SU-DHL-6 (cell line): ENCODE results near the gene SELENOO.

Experiments used
- H2AFZ ChIP-seq: fragments of 200-600 bp; sonication (generic); 2 replicates; pipeline ENCODE4 v1.6.1; 2014; ENCODE audit warnings: low read depth, mild to moderate bottlenecking, moderate library complexity, mixed read lengths, antibody characterized with exemption, low read length; ENCODE audit not compliant: severe bottlenecking
- H3F3A ChIP-seq: fragments of 200-600 bp; shearing (Covaris generic); 2 replicates; pipeline ENCODE4 v1.6.0; 2016; ENCODE audit warnings: antibody characterized with exemption, mild to moderate bottlenecking; ENCODE audit not compliant: insufficient read depth
- H3K27ac ChIP-seq: fragments of 200-600 bp; sonication (generic); 2 replicates; pipeline ENCODE4 v1.5.1; 2016; ENCODE audit warnings: low read depth, mild to moderate bottlenecking, low read length, moderate library complexity, mixed read lengths
- H3K27me3 ChIP-seq: fragments of 200-600 bp; sonication (generic), shearing (Covaris generic); 2 replicates; pipeline ENCODE4 v1.6.0; 2014; ENCODE audit warnings: mild to moderate bottlenecking, low read length
- H3K36me3 ChIP-seq: fragments of 200-600 bp; sonication (generic); 2 replicates; pipeline ENCODE4 v1.6.1; 2014; ENCODE audit warnings: mild to moderate bottlenecking, low read length, mixed read lengths
- H3K4me2 ChIP-seq: fragments of 300-600, 200-600 bp; shearing (Covaris generic), sonication (generic); 2 replicates; pipeline ENCODE4 v1.6.0; 2014; ENCODE audit warnings: low read length, low read depth, mild to moderate bottlenecking; ENCODE audit not compliant: poor library complexity, severe bottlenecking
- H3K4me3 ChIP-seq: fragments of 200-600 bp; sonication (generic); 2 replicates; pipeline ENCODE4 v1.5.1; 2014; ENCODE audit warnings: antibody characterized with exemption, low read length, mild to moderate bottlenecking, mixed read lengths; ENCODE audit not compliant: insufficient read depth, poor library complexity, severe bottlenecking
- H3K79me2 ChIP-seq: fragments of 200-600 bp; sonication (generic); 2 replicates; pipeline ENCODE4 v1.6.1; 2014; ENCODE audit warnings: mild to moderate bottlenecking, low read length, moderate library complexity; ENCODE audit not compliant: insufficient read depth
- H3K9ac ChIP-seq: fragments of 200-600 bp; sonication (generic); 2 replicates; pipeline ENCODE4 v1.7.0; 2014; ENCODE audit warnings: mild to moderate bottlenecking, low read length
- H3K9me2 ChIP-seq: fragments of 200-600 bp; sonication (generic); replicated peaks from 2 replicates; pipeline ENCODE4 v1.6.1; 2014; ENCODE audit warnings: low read length; ENCODE audit not compliant: insufficient read depth
- H3K9me3 ChIP-seq: fragments of 200-600 bp; sonication (generic); 2 replicates; pipeline ENCODE4 v1.6.1; 2014; ENCODE audit warnings: low read length, mixed read lengths; ENCODE audit not compliant: insufficient read depth
- H4K20me1 ChIP-seq: fragments of 200-600 bp; sonication (generic); 2 replicates; pipeline ENCODE4 v1.6.1; 2014; ENCODE audit warnings: low read depth, mild to moderate bottlenecking, antibody characterized with exemption, low read length, moderate library complexity, mixed read lengths
- EZH2phosphoT487 ChIP-seq: fragments of 200-600 bp; sonication (generic), shearing (Covaris generic); conservative IDR thresholded peaks from 2 replicates; pipeline ENCODE4 v1.6.1; 2018; ENCODE audit warnings: mild to moderate bottlenecking, antibody characterized with exemption, low read length, moderate library complexity, mixed read lengths
- TF ChIP-seq, protein P1 (sequence below): fragments of 200-600 bp; sonication (generic); IDR thresholded peaks from one replicate; pipeline ENCODE4 v1.5.1; 2017; ENCODE audit warnings: antibody characterized with exemption, mild to moderate bottlenecking, low read length, moderate library complexity; ENCODE audit not compliant: insufficient read depth, poor library complexity, severe bottlenecking

The SELENOO gene

DNA sequence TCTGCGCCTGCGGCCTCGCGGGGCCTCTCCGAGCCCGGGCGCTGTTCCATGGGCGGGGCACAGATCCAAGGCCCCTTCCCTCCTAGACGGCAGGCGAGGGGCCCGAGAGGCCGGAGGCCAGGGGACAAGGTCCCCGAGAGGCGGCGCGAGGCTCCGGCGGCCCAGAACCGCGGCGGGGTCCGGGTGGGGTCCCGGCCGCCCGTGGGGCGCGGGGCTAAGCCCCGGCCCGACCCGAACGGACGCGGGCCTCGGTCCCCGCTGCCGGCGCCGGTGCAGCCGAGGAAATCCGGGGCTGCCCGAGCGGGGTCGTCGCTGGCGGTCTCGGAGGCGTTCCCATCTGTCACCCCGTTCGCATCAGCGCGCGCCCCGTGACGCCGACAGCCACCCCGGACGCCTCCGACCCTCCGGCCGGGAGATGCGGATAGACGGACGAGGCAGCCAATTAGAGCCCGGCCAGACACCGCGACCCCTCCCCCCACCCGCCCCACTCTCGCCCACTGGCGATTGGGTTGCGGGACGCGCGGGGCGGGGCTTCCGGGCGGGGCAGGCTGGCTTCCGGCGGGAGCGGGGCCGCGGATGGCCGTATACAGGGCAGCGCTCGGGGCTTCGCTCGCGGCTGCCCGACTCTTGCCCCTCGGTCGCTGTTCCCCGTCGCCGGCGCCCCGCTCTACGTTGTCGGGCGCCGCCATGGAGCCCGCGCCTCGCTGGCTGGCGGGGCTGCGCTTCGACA, at the start of gene SELENOO:
SELENOO (plus strand) TSS at position 551 of the 730 bp plus-strand sequence; CDS start at position 577, 26 bp downstream.
- Histone ChIP-seq H3K4me3 (peak within 1 kb of the TSS; percentile 97), H3K4me2 (peak within 1 kb of the TSS; percentile 89), H4K20me1 (no peaks in the 10 kb centered on the region), H3K9me3 (no peaks in the 10 kb centered on the region), H2AFZ (no peak within 1 kb of the TSS), H3K27me3 (no peaks in the 10 kb centered on the region), H3K9ac (peak within 1 kb of the TSS; percentile 95), H3K27ac (peak within 1 kb of the TSS; percentile 81), H3K9me2 (no peaks in the 10 kb centered on the region), H3F3A (peaks cover 21% of the 10 kb centered on the region), H3K79me2 (peaks cover 36% of the 10 kb centered on the region), H3K36me3 (peaks cover 12% of the 10 kb centered on the region; the same call in 1 of the 2 replicates)
- TF ChIP-seq, protein P1, sequence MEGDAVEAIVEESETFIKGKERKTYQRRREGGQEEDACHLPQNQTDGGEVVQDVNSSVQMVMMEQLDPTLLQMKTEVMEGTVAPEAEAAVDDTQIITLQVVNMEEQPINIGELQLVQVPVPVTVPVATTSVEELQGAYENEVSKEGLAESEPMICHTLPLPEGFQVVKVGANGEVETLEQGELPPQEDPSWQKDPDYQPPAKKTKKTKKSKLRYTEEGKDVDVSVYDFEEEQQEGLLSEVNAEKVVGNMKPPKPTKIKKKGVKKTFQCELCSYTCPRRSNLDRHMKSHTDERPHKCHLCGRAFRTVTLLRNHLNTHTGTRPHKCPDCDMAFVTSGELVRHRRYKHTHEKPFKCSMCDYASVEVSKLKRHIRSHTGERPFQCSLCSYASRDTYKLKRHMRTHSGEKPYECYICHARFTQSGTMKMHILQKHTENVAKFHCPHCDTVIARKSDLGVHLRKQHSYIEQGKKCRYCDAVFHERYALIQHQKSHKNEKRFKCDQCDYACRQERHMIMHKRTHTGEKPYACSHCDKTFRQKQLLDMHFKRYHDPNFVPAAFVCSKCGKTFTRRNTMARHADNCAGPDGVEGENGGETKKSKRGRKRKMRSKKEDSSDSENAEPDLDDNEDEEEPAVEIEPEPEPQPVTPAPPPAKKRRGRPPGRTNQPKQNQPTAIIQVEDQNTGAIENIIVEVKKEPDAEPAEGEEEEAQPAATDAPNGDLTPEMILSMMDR = no peak
- TF ChIP-seq EZH2phosphoT487 = no peak

- no peak overlapping the region for H3K27ac ChIP-seq
- no peak overlapping the region for H3K4me2 ChIP-seq
- no peak overlapping the region for H3K9ac ChIP-seq
- TF ChIP-seq, protein P1 = no peak
- TF ChIP-seq EZH2phosphoT487 = no peak
- no peak overlapping the region for H3K4me3 ChIP-seq
- H3K9me2 ChIP-seq = no peaks in the 10 kb centered on the region
- H3K27me3 ChIP-seq = no peaks in the 10 kb centered on the region
- no peaks in the 10 kb centered on the region for H3K9me3 ChIP-seq
- H3F3A ChIP-seq = no peaks in the 10 kb centered on the region
- H2AFZ ChIP-seq = no peak overlapping the region
- no peaks in the 10 kb centered on the region for H3K79me2 ChIP-seq
- H3K36me3 ChIP-seq = no peaks in the 10 kb centered on the region
- no peaks in the 10 kb centered on the region for H4K20me1 ChIP-seq
These were observed 49.0 kb upstream of the SELENOO start for GRCh38 chr22:50151571-50152537.

- no peak for TF ChIP-seq EZH2phosphoT487
- TF ChIP-seq, protein P1 = no peak
- no peak overlapping the region for H2AFZ ChIP-seq
- no peak overlapping the region for H3K27ac ChIP-seq
- H4K20me1 ChIP-seq = no peaks in the 10 kb centered on the region
- H3K79me2 ChIP-seq = no peaks in the 10 kb centered on the region
- no peak overlapping the region for H3K4me3 ChIP-seq
- no peaks in the 10 kb centered on the region for H3K9me3 ChIP-seq
- no peak overlapping the region for H3K4me2 ChIP-seq
- no peaks in the 10 kb centered on the region for H3K36me3 ChIP-seq
- H3F3A ChIP-seq = no peaks in the 10 kb centered on the region
- H3K9me2 ChIP-seq = no peaks in the 10 kb centered on the region
- no peaks in the 10 kb centered on the region for H3K27me3 ChIP-seq
- no peak overlapping the region for H3K9ac ChIP-seq
These were observed 47.6 kb upstream of the SELENOO start for GRCh38 chr22:50153056-50153755.
